Measurements from ENCODE around the gene KCNJ3. TPM values are rescaled to one million over a fixed set of nuclear protein-coding genes. Genes with fewer than 3 reads are reported as not detected.

Gene KCNJ3
- total RNA-seq, 4 donors from 2014 or later, result 6.6 to 31.5 (median 17.9) TPM

- DNase-seq (ENCODE audit: low spot score in 2 of 2), result no peak
- H3K4me3 ChIP-seq, result no peak overlapping the region
- no peaks in the 10 kb centered on the region for H3K27me3 ChIP-seq
- H3K27ac ChIP-seq, result no peak overlapping the region
- H3K9me3 ChIP-seq, result no peaks in the 10 kb centered on the region
- no peaks in the 10 kb centered on the region for H3K4me1 ChIP-seq
- 86 to 94% methylated on average over 1 of the region's 1 CpG for WGBS, 2 donors
- no peaks in the 10 kb centered on the region for H3K36me3 ChIP-seq
- no peak for TF ChIP-seq CTCF (IDR thresholded peaks at IDR 0.05)
- TF ChIP-seq POLR2A (IDR thresholded peaks at IDR 0.05), result no peak
- TF ChIP-seq EP300 (IDR thresholded peaks at IDR 0.05), result no peak
Observed at GRCh38 chr2:154901063-154901462, 202.6 kb downstream of the KCNJ3 start.

Data from tibial nerve (tissue), 4 donors.